A673 (cell line): ENCODE results near the gene MCM3AP.

Experiments
- CTCF ChIP-seq: fragments of 300-800, 200-600 bp; sonication (generic); conservative IDR thresholded peaks from 2 replicates; pipeline ENCODE4 v1.5.1; 2017; ENCODE audit warnings: low read depth, mild to moderate bottlenecking, antibody characterized with exemption, low read length, moderate library complexity, mixed read lengths
- EZH2 ChIP-seq: fragments of 200-600 bp; sonication (generic); IDR thresholded peaks from 2 replicates; pipeline ENCODE4 v1.6.1; 2017; ENCODE audit warnings: borderline replicate concordance, low read depth, mild to moderate bottlenecking, mixed read lengths, antibody characterized with exemption, low read length; ENCODE audit not compliant: poor library complexity, severe bottlenecking

- TF ChIP-seq CTCF (no peak), EZH2 (no peak)
These were observed 29.1 kb upstream of the MCM3AP start for GRCh38 chr21:46314441-46315020.
